ENCODE measurements around the gene FHAD1. TPM values are rescaled to one million over a fixed set of nuclear protein-coding genes. Genes with fewer than 3 reads are reported as not detected.

Gene FHAD1
- total and polyA plus RNA-seq, 10 of the 15 experiments (the other 5 are each of a cell fraction or from before 2014, with no cell fraction given), result 0.09 to 1.0 (median 0.32) TPM; not detected in 2

- no peak overlapping the region for H3K9ac ChIP-seq (ENCODE audit: control insufficient read depth, insufficient read depth, low read length)
- RAD21 ChIA-PET (ENCODE audit: unreplicated experiment), result interaction anchor here (1.1 to 1.9 kb wide), 3 partner anchors 25 to 382 kb away, joined by 3 to 5 read pairs (median 3); no protein-coding TSS in a partner anchor
- TF ChIP-seq ZNF274 (IDR thresholded peaks at IDR 0.05; ENCODE audit: insufficient read depth, insufficient read length) (no peak), ZSCAN29 (IDR thresholded peaks at IDR 0.05) (no peak), RBBP5 (conservative IDR thresholded peaks at IDR 0.05) (no peak), ZNF384 (IDR thresholded peaks at IDR 0.05; ENCODE audit: borderline replicate concordance, low read depth, low read length) (no peak), SIN3A (IDR thresholded peaks at IDR 0.05; ENCODE audit: low read depth, low read length) (no peak), ZNF207 (IDR thresholded peaks at IDR 0.05; ENCODE audit: borderline replicate concordance) (no peak), POLR2AphosphoS2 (IDR thresholded peaks at IDR 0.05; ENCODE audit: low read depth, low read length) (no peak), CHD1 (IDR thresholded peaks at IDR 0.05; ENCODE audit: low read depth, low read length) (no peak), MYC (IDR thresholded peaks at IDR 0.05; ENCODE audit: insufficient read depth, insufficient read length, insufficient replicate concordance, low read length, severe bottlenecking) (no peak), NR2F1 (conservative IDR thresholded peaks at IDR 0.05) (no peak), CBX3 (IDR thresholded peaks at IDR 0.05; ENCODE audit: borderline replicate concordance, low read depth) (no peak), CEBPB (IDR thresholded peaks at IDR 0.05; ENCODE audit: borderline replicate concordance in 1 of 2, low read depth in 2 of 2, low read length in 2 of 2) (no peak), FOXM1 (IDR thresholded peaks at IDR 0.05; ENCODE audit: low read depth, low read length) (no peak), ZBTB11 (CRISPR knock-in tag; IDR thresholded peaks at IDR 0.05) (no peak), PAX8 (IDR thresholded peaks at IDR 0.05) (no peak)
- TF ChIP-seq, protein P1, sequence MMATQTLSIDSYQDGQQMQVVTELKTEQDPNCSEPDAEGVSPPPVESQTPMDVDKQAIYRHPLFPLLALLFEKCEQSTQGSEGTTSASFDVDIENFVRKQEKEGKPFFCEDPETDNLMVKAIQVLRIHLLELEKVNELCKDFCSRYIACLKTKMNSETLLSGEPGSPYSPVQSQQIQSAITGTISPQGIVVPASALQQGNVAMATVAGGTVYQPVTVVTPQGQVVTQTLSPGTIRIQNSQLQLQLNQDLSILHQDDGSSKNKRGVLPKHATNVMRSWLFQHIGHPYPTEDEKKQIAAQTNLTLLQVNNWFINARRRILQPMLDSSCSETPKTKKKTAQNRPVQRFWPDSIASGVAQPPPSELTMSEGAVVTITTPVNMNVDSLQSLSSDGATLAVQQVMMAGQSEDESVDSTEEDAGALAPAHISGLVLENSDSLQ (IDR thresholded peaks at IDR 0.05), result no peak
These were observed 26.1 kb upstream of the FHAD1 start for GRCh38 chr1:15220825-15221431.

More at GRCh38 chr1:15220825-15221431, 26.1 kb upstream of the FHAD1 start:
- Histone ChIP-seq H3K9me3 (replicated peaks; ENCODE audit: control insufficient read depth, insufficient read depth, low read length) (no peaks in the 10 kb centered on the region), H4K20me1 (ENCODE audit: control insufficient read depth, insufficient read depth) (no peaks in the 10 kb centered on the region), H3K36me3 (ENCODE audit: control insufficient read depth in 2 of 2, insufficient read depth in 2 of 2, low read length in 1 of 2) (peaks cover 0 to 2% of the 10 kb centered on the region in 2 experiments; a peak in 1 of 4 replicates), H3K4me2 (ENCODE audit: control insufficient read depth, insufficient read depth) (no peak overlapping the region), H3K27me3 (replicated peaks in 1 of 2; ENCODE audit: control insufficient read depth in 2 of 2, insufficient read depth in 2 of 2, low read length in 1 of 2) (no peaks in the 10 kb centered on the region), H2AFZ (ENCODE audit: control insufficient read depth, low read depth, low read length) (no peak overlapping the region), H3K4me1 (ENCODE audit: control insufficient read depth, insufficient read depth, low read length) (no peaks in the 10 kb centered on the region), H3K27ac (ENCODE audit: control insufficient read depth, insufficient read depth) (no peak overlapping the region), H3K4me3 (no peak overlapping the region), H3K79me2 (ENCODE audit: control insufficient read depth, insufficient read depth, low read length) (no peaks in the 10 kb centered on the region)
- BruUV-seq (replicated peaks), result no TSS peak
- ChIA-PET SMC1A (ENCODE audit: uncharacterized antibody, unreplicated experiment) (interaction anchor here (0.7 to 1.9 kb wide), 4 partner anchors 11 to 51 kb away, joined by 3 to 4 read pairs (median 4); no protein-coding TSS in a partner anchor), CTCF (interaction anchor here (0.9 to 1.2 kb wide), 3 partner anchors 41 to 92 kb away, joined by 3 read pairs; no protein-coding TSS in a partner anchor), POLR2A (interaction anchor here (0.6 to 1.5 kb wide), 4 partner anchors 10 to 787 kb away, joined by 3 to 7 read pairs (median 4); no protein-coding TSS in a partner anchor)
- DNase-seq (ENCODE audit: low read depth, low spot score), result no peak
- intact Hi-C loops (cut with micrococcal nuclease; ENCODE audit: unreplicated experiment) (no loop called here), in situ Hi-C loops (cut with MboI) (no loop called here)
- FAIRE-seq, result no peak
- ATAC-seq, result no peak
- whole genome bisulfite sequencing (ENCODE audit: insufficient coverage, insufficient replicate concordance, low lambda C conversion rate, missing lambda C conversion rate), result 50% methylated on average over 7 of the region's 7 CpGs
